ENCODE results near the gene GMPPB. TPM values are rescaled to one million over a fixed set of nuclear protein-coding genes. Genes with fewer than 3 reads are reported as not detected.

The GMPPB gene
- total and polyA plus RNA-seq, 2 of the 8 experiments (the other 6 are each of a cell fraction or from before 2014, with no cell fraction given): 20.9 to 23.9 TPM

GRCh38 chr3:49701388-49702077 is 22.2 kb downstream of the GMPPB start:
- H3K27ac ChIP-seq (ENCODE audit: low read depth, low read length): no peak overlapping the region
- 87% methylated on average over 21 of the region's 21 CpGs; no CpG with 5 or more reads in 1 of the 2 experiments for WGBS, 2 experiments (ENCODE audit: extremely low coverage in 1 of 2, insufficient coverage in 1 of 2, insufficient read length in 1 of 2, insufficient replicate concordance in 2 of 2, low coverage in 1 of 2, low lambda C conversion rate in 2 of 2, missing lambda C conversion rate in 1 of 2)

More at GRCh38 chr3:49701388-49702077, 22.2 kb downstream of the GMPPB start:
- Histone ChIP-seq H2BK120ac (replicated peaks; ENCODE audit: low read depth, low read length) (no peak overlapping the region), H3K79me2 (ENCODE audit: control insufficient read depth in 1 of 2, insufficient read depth in 2 of 2, low read length in 2 of 2) (no peaks in the 10 kb centered on the region), H3K79me1 (ENCODE audit: low read depth, low read length) (no peaks in the 10 kb centered on the region), H3K4ac (replicated peaks; ENCODE audit: insufficient read length, low read depth, low read length) (no peak overlapping the region), H4K20me1 (replicated peaks in 1 of 2; ENCODE audit: control insufficient read depth in 1 of 2, insufficient read depth in 2 of 2, low read length in 2 of 2) (peaks cover 8 to 15% of the 10 kb centered on the region in 2 experiments), H3K56ac (replicated peaks; ENCODE audit: insufficient read length, low read depth, low read length) (no peak overlapping the region), H3K23ac (ENCODE audit: insufficient read length) (no peak overlapping the region), H3K9me3 (ENCODE audit: insufficient read depth in 2 of 2, low read depth in 1 of 2, low read length in 1 of 2) (no peaks in the 10 kb centered on the region), H3K4me1 (replicated peaks in 1 of 4; ENCODE audit: control insufficient read depth in 3 of 4, insufficient read depth in 4 of 4, low read length in 3 of 4) (peaks cover 0 to 9% (median 5%) of the 10 kb centered on the region in 4 experiments; a peak in 5 of 7 replicates), H3K4me2 (ENCODE audit: insufficient read depth in 1 of 2, low read depth in 2 of 2, low read length in 2 of 2) (no peak overlapping the region; a peak in 1 of 4 replicates), H3K36me3 (ENCODE audit: control insufficient read depth in 2 of 4, insufficient read depth in 4 of 4, low read length in 3 of 4) (peaks cover 4 to 5% (median 5%) of the 10 kb centered on the region in 4 experiments; a peak in 5 of 8 replicates), H2BK15ac (ENCODE audit: low read length) (0 out of 2 replicates have a peak overlapping the region, but pooled peaks have one; percentile 1), H2BK12ac (ENCODE audit: low read depth, low read length) (peak overlapping the region; percentile 75; the same call in 1 of the 2 replicates), H2AK5ac (ENCODE audit: low read depth, low read length) (no peak overlapping the region), H2BK20ac (ENCODE audit: low read length) (no peak overlapping the region), H4K8ac (ENCODE audit: extremely low read depth, insufficient read depth, low read length) (no peak overlapping the region), H3K14ac (ENCODE audit: insufficient read length) (no peak overlapping the region), H3K27me3 (replicated peaks in 1 of 4; ENCODE audit: control insufficient read depth in 3 of 4, extremely low read depth in 1 of 4, insufficient read depth in 3 of 4, low read length in 3 of 4) (no peaks in the 10 kb centered on the region), H3K9ac (replicated peaks in 1 of 4; ENCODE audit: extremely low read depth in 1 of 4, low read depth in 3 of 4, low read length in 3 of 4) (0 out of 7 replicates have a peak overlapping the region, but pooled peaks of 1 of the 4 experiments have one; percentile 2), H2AFZ (ENCODE audit: low read length) (no peak overlapping the region), H4K5ac (ENCODE audit: insufficient read length, low read depth, low read length) (no peak overlapping the region), H3K18ac (ENCODE audit: extremely low read depth, low read length) (no peak overlapping the region; the same call in 1 of the 2 replicates), H3K4me3 (ENCODE audit: extremely low read depth in 1 of 4, insufficient read depth in 2 of 4, low read depth in 3 of 4, low read length in 4 of 4) (no peak overlapping the region), H4K91ac (replicated peaks; ENCODE audit: insufficient read length, low read length) (no peak overlapping the region), H3K23me2 (ENCODE audit: low read depth, low read length) (no peaks in the 10 kb centered on the region), H2BK5ac (ENCODE audit: low read depth, low read length) (peak overlapping the region; percentile 35)
- DNase-seq (ENCODE audit: low read depth in 1 of 2, low spot score in 2 of 2) (peak in 1 of 2 experiments; percentile 86), FAIRE-seq (no peak)
- POLR2A ChIA-PET (ENCODE audit: partially characterized antibody): interaction anchor here (0.6 to 5.7 kb wide), 12 partner anchors 10 to 272 kb away, joined by 3 to 57 read pairs (median 3); partner anchors contain the start of genes AMIGO3, NICN1 and RBM6
- CTCF ChIA-PET (ENCODE audit: partially characterized antibody): interaction anchor here (0.5 to 9.7 kb wide), 65 partner anchors 10 to 563 kb away, joined by 3 to 127 read pairs (median 4); partner anchors contain the start of genes AMIGO3, INKA1, MST1 and MST1R
- TF ChIP-seq TEAD4 (IDR thresholded peaks at IDR 0.05; ENCODE audit: low read depth, low read length): peak; percentile 89
- TF ChIP-seq YY1 (IDR thresholded peaks at IDR 0.05; ENCODE audit: low read depth, low read length): no peak
- 0 out of 2 replicates have a peak, but pooled peaks have one; percentile 47 for TF ChIP-seq RXRA (IDR thresholded peaks at IDR 0.05; ENCODE audit: insufficient read depth, low read depth, low read length)
- TF ChIP-seq RAD21 (IDR thresholded peaks at IDR 0.05 in 1 of 2, conservative IDR thresholded peaks at IDR 0.05 in 1 of 2; ENCODE audit: low read depth in 2 of 2, low read length in 2 of 2): peak; percentile 42 to 62
- TF ChIP-seq CTCF (IDR thresholded peaks at IDR 0.05; ENCODE audit: control extremely low read depth in 1 of 3, insufficient read depth in 1 of 3, low read depth in 1 of 3, low read length in 3 of 3): peak in 2 of 3 experiments; percentile 82 to 83; a peak in 3 of 4 replicates

Measured in H1 (cell line).